Glutamatergic neuron (in vitro differentiated cells): Measurements from ENCODE around the gene PPM1A. TPM values are rescaled to one million over a fixed set of nuclear protein-coding genes. Genes with fewer than 3 reads are reported as not detected.

ENCODE experiments used
- DNase-seq: peaks from one replicate; pipeline ENCODE4 v3.0.0; 2022
- H3K27ac Mint-ChIP-seq: one replicate; pipeline ENCODE4 v1.8.0; 2020; ENCODE audit warnings: mild to moderate bottlenecking, mixed read lengths, inconsistent platforms; ENCODE audit not compliant: unreplicated experiment
- H3K27me3 Mint-ChIP-seq: one replicate; pipeline ENCODE4 v1.8.0; 2020; ENCODE audit warnings: mild to moderate bottlenecking, moderate library complexity, mixed read lengths, inconsistent platforms; ENCODE audit not compliant: unreplicated experiment
- H3K36me3 Mint-ChIP-seq: one replicate; pipeline ENCODE4 v1.8.0; 2020; ENCODE audit warnings: mild to moderate bottlenecking, mixed read lengths, inconsistent platforms; ENCODE audit not compliant: unreplicated experiment
- H3K4me1 Mint-ChIP-seq: one replicate; pipeline ENCODE4 v1.8.0; 2020; ENCODE audit warnings: mild to moderate bottlenecking, low read depth, mixed read lengths, inconsistent platforms; ENCODE audit not compliant: unreplicated experiment
- H3K4me3 Mint-ChIP-seq: one replicate; pipeline ENCODE4 v1.8.0; 2020; ENCODE audit warnings: mild to moderate bottlenecking, mixed read lengths, inconsistent platforms; ENCODE audit not compliant: unreplicated experiment
- H3K9me3 Mint-ChIP-seq: one replicate; pipeline ENCODE4 v1.8.0; 2020; ENCODE audit warnings: mild to moderate bottlenecking, moderate library complexity, mixed read lengths, inconsistent platforms; ENCODE audit not compliant: unreplicated experiment
- CTCF ChIP-seq: fragments of 200-600 bp; sonication (generic); IDR thresholded peaks from one replicate; pipeline ENCODE4 v1.5.0; 2021; ENCODE audit not compliant: partially characterized antibody, unreplicated experiment
- total RNA-seq: library from RNA; stranded (reverse); fragmentation: NEBNext Ultra II Directional; extraction: Animal tissue kit (Norgen Biotek cat#: 25700); gene quantifications from one replicate; pipeline ENCODE4 v1.2.1, GENCODE V29; 2021; ENCODE audit not compliant: unreplicated experiment

PPM1A gene
- total RNA-seq, 1 donor from 2014 or later, result 62.2 TPM

- Mint-ChIP-seq H3K36me3 (no peaks in the 10 kb centered on the region), H3K9me3 (no peaks in the 10 kb centered on the region), H3K27ac (no peak overlapping the region), H3K4me3 (no peak overlapping the region), H3K27me3 (peaks cover 2% of the 10 kb centered on the region), H3K4me1 (peaks cover 13% of the 10 kb centered on the region)
- DNase-seq, result no peak
- no peak for TF ChIP-seq CTCF
Observed at GRCh38 chr14:60222820-60223219, 26.2 kb upstream of the PPM1A start.

- Mint-ChIP-seq H3K27me3 (peaks cover 4% of the 10 kb centered on the region), H3K9me3 (no peaks in the 10 kb centered on the region), H3K27ac (no peak overlapping the region), H3K4me1 (peaks cover 12% of the 10 kb centered on the region), H3K36me3 (no peaks in the 10 kb centered on the region), H3K4me3 (no peak overlapping the region)
- no peak for TF ChIP-seq CTCF
- no peak for DNase-seq
Observed at GRCh38 chr14:60225265-60225664, 23.8 kb upstream of the PPM1A start.

GRCh38 chr14:60226298-60226697 lies 22.7 kb upstream of the PPM1A start:
- no peak overlapping the region for H3K27ac Mint-ChIP-seq
- peaks cover 1% of the 10 kb centered on the region for H3K4me1 Mint-ChIP-seq
- H3K36me3 Mint-ChIP-seq, result no peaks in the 10 kb centered on the region
- H3K9me3 Mint-ChIP-seq, result no peaks in the 10 kb centered on the region
- no peak overlapping the region for H3K4me3 Mint-ChIP-seq
- H3K27me3 Mint-ChIP-seq, result peaks cover 2% of the 10 kb centered on the region
- TF ChIP-seq CTCF, result no peak
- no peak for DNase-seq

- Mint-ChIP-seq H3K4me3 (no peak overlapping the region), H3K27me3 (peaks cover 2% of the 10 kb centered on the region), H3K4me1 (no peaks in the 10 kb centered on the region), H3K36me3 (peaks cover 2% of the 10 kb centered on the region), H3K27ac (no peak overlapping the region), H3K9me3 (peaks cover 1% of the 10 kb centered on the region)
- DNase-seq, result no peak
- no peak for TF ChIP-seq CTCF
Observed at GRCh38 chr14:60227291-60227690, 21.7 kb upstream of the PPM1A start.

- Mint-ChIP-seq H3K27ac (no peak overlapping the region), H3K4me1 (no peaks in the 10 kb centered on the region), H3K9me3 (peaks cover 1% of the 10 kb centered on the region), H3K27me3 (peaks cover 2% of the 10 kb centered on the region), H3K36me3 (peaks cover 10% of the 10 kb centered on the region), H3K4me3 (no peak overlapping the region)
- no peak for DNase-seq
- no peak for TF ChIP-seq CTCF
Observed at GRCh38 chr14:60229614-60230013, 19.4 kb upstream of the PPM1A start.
